ENCODE data around the gene CPLX1.

Gene CPLX1

DNA sequence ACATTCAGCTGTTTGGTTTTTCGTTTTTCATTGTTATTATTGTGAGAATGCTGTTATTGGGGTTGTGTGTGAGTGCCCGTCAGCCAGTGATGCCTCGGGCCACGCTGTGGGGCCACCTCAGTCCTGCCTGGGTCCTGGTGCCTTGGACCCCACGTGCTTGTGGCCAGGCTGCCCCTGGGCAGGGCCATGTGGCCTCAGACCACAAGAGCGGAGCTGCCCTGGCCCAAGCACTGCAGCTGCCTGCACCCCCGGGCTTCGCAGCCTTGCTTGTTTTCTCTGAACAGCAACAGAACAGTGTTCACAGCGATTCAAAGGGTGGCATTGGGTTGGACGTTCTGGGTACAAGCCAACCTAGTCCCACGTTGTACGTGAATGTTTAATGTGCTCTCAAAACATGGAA is 56.9 kb downstream of the CPLX1 start:
- no peak overlapping the region for H3K4me3 ChIP-seq (ENCODE audit: low read depth, low read length)
- no peak for DNase-seq
- no peaks in the 10 kb centered on the region for H3K27me3 ChIP-seq (replicated peaks)
- TF ChIP-seq, protein P1, sequence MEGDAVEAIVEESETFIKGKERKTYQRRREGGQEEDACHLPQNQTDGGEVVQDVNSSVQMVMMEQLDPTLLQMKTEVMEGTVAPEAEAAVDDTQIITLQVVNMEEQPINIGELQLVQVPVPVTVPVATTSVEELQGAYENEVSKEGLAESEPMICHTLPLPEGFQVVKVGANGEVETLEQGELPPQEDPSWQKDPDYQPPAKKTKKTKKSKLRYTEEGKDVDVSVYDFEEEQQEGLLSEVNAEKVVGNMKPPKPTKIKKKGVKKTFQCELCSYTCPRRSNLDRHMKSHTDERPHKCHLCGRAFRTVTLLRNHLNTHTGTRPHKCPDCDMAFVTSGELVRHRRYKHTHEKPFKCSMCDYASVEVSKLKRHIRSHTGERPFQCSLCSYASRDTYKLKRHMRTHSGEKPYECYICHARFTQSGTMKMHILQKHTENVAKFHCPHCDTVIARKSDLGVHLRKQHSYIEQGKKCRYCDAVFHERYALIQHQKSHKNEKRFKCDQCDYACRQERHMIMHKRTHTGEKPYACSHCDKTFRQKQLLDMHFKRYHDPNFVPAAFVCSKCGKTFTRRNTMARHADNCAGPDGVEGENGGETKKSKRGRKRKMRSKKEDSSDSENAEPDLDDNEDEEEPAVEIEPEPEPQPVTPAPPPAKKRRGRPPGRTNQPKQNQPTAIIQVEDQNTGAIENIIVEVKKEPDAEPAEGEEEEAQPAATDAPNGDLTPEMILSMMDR (IDR thresholded peaks at IDR 0.05; ENCODE audit: low read depth, low read length, missing control alignments), result no peak
- in situ Hi-C loops (cut with HindIII; ENCODE audit: low pct_ligation_motif_present, low sequenced_read_pairs), result no loop called here
- H3K36me3 ChIP-seq (replicated peaks), result peaks cover 37% of the 10 kb centered on the region
- H3K27ac ChIP-seq, result no peak overlapping the region

DNA sequence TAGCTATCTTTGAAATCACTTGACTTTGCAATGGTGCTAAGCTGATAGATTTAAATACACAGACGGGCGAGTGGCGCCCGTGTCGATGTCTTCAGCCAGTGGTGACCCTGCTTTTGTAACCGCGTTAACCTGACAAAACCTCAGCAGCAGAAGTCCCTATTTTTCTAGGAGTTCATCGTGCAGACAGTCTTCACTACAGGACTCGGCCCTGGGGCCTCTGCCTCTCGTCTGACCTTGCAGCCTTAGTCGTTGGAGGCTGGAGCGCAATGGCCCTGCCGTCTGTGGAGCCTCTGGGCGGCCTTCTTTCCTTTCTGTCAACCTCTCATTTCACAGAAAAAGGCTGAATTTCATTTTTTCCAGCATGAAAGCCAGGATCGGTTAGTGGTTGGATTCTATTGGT is 57.9 kb downstream of the CPLX1 start:
- no peak for DNase-seq
- Histone ChIP-seq H3K27me3 (replicated peaks) (no peaks in the 10 kb centered on the region), H3K4me3 (ENCODE audit: low read depth, low read length) (no peak overlapping the region), H3K27ac (no peak overlapping the region), H3K36me3 (replicated peaks) (peaks cover 39% of the 10 kb centered on the region)
- TF ChIP-seq, protein P1 (IDR thresholded peaks at IDR 0.05; ENCODE audit: low read depth, low read length, missing control alignments), result no peak
- in situ Hi-C loops (cut with HindIII; ENCODE audit: low pct_ligation_motif_present, low sequenced_read_pairs), result no loop called here

DNA sequence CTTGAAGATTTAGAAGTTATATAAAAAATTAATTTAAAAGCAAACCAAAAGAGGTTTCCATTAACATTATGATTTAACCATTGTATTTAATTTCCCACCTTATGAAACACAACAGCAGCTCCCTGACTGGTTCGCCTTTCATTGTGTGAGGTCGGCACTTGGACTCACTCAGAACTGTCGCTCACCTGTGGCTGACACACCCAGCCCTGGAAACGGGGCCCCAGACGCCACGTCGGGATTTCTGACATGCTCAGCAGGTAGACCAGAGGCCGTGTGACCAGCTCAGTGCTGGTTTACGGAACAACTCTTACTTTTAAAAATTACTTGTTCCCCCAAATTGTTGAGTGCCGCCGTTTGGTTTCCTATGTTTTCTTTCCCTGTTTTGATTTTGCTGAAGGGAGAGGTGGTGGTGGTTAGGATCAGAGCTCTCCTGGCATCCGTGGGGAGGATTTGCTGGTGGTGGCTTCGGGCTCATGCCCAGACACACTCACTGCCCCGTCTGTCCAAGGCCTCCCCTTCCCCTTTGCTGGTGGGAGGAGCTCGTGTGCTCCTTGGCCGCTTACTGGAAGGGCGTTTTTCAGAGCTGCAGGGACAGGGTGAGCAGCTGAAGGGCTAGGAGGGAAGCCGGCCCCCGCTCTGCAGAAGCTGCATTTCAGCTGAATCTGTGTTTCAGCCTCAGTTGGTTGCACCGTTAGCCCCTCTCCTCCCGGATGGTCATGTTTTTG is 59.2 kb downstream of the CPLX1 start:
- DNase-seq, result no peak
- in situ Hi-C loops (cut with HindIII; ENCODE audit: low pct_ligation_motif_present, low sequenced_read_pairs), result no loop called here
- Histone ChIP-seq H3K36me3 (replicated peaks) (peaks cover 45% of the 10 kb centered on the region), H3K27me3 (replicated peaks) (no peaks in the 10 kb centered on the region), H3K27ac (no peak overlapping the region), H3K4me3 (ENCODE audit: low read depth, low read length) (no peak overlapping the region)
- TF ChIP-seq, protein P1 (IDR thresholded peaks at IDR 0.05; ENCODE audit: low read depth, low read length, missing control alignments), result no peak

DNA sequence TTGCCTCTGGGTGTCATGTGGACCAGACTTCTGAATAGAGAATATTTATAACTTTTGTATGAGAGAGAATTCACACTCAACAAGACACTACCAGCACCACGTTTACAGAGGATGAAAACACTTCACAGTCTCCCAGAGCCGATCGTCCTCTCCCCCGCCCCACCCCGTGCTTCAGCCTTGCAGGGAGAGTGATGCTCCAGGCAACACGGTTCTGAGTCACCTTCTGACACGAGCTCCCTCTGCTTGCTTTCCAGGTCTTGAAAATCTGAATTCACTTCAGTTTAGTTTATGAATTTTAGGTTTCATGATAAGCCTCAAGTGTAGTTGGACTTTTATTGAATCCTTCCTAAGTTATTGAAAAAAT is 59.8 kb downstream of the CPLX1 start:
- DNase-seq, result peak; percentile 46
- H3K36me3 ChIP-seq (replicated peaks), result peaks cover 51% of the 10 kb centered on the region
- in situ Hi-C loops (cut with HindIII; ENCODE audit: low pct_ligation_motif_present, low sequenced_read_pairs), result no loop called here
- no peaks in the 10 kb centered on the region for H3K27me3 ChIP-seq (replicated peaks)
- H3K4me3 ChIP-seq (ENCODE audit: low read depth, low read length), result no peak overlapping the region
- H3K27ac ChIP-seq, result no peak overlapping the region
- TF ChIP-seq, protein P1 (IDR thresholded peaks at IDR 0.05; ENCODE audit: low read depth, low read length, missing control alignments), result no peak

DNA sequence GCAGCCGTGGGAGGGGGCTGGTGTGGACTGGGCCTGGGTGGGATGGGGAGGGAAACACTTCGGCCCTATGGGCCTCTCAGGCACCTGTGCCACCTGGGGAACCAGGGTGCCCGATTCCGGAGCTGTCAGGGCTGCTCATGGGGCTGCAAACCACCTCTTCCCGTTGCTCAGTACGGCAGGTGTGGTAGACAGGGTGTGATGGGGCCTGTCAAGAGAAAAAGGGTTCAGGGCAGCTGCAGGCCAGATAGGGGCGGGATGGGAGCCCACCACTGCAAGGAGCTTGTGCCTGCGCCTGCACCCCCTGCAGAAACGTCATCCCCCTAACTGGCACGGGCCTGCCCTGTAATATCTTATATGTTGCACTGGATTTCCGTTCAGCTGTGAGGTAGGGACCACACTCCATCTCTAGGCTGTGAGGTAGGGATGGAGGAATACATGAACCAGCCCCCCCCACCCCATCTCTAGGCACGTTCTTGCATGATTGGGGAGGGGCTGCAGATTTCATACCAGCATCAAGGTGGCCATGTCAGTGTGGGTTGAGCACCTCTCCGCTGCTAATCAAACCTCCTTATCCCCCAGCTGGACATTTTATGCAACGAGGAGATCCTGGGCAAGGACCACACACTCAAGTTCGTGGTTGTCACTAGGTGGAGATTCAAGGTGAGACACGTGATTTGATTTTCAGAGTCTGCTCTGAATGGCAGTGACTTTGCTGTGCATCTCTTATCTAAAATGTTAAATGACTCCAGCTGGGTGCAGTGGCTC is 61.3 kb downstream of the CPLX1 start:
- in situ Hi-C loops (cut with HindIII; ENCODE audit: low pct_ligation_motif_present, low sequenced_read_pairs), result no loop called here
- no peak overlapping the region for H3K4me3 ChIP-seq (ENCODE audit: low read depth, low read length)
- TF ChIP-seq, protein P1 (IDR thresholded peaks at IDR 0.05; ENCODE audit: low read depth, low read length, missing control alignments), result no peak
- H3K27ac ChIP-seq, result no peak overlapping the region
- H3K27me3 ChIP-seq (replicated peaks), result no peaks in the 10 kb centered on the region
- no peak for DNase-seq
- H3K36me3 ChIP-seq (replicated peaks), result peaks cover 51% of the 10 kb centered on the region

All from brain microvascular endothelial cell (primary cell).